Upper lobe of left lung (tissue), 4 donors: ENCODE data around the gene SGCD.

Source experiments
- CTCF ChIP-seq, 6 experiments: fragments of 450-650 bp in 4 of 6; fragments of 200-600 bp in 2 of 6; sonication (generic) in 2 of 6; IDR thresholded peaks; one replicate each; pipeline ENCODE4 v1.5.1; 2016 to 2019; ENCODE audit warnings: antibody characterized with exemption in 6 of 6
- EP300 ChIP-seq, 4 donors: sonication (generic); formaldehyde crosslinking; IDR thresholded peaks; one replicate each; pipeline ENCODE4 v1.5.1; 2017; ENCODE audit warnings: antibody characterized with exemption in 4 of 4, control low read depth in 2 of 4
- POLR2A ChIP-seq, 4 donors: fragments of 450-650 bp; IDR thresholded peaks; one replicate each; pipeline ENCODE4 v1.5.1; 2016 to 2017; ENCODE audit warnings: antibody characterized with exemption in 4 of 4, mild to moderate bottlenecking in 2 of 4
- POLR2AphosphoS5 ChIP-seq, 2 donors: sonication (generic); formaldehyde crosslinking; IDR thresholded peaks; one replicate each; pipeline ENCODE4 v1.5.1; 2017; ENCODE audit warnings: antibody characterized with exemption in 2 of 2

- TF ChIP-seq EP300 (IDR thresholded peaks at IDR 0.05), result no peak
- no peak for TF ChIP-seq CTCF (IDR thresholded peaks at IDR 0.05)
- TF ChIP-seq POLR2A (IDR thresholded peaks at IDR 0.05), result no peak
- no peak for TF ChIP-seq POLR2AphosphoS5 (IDR thresholded peaks at IDR 0.05)
These were observed 155.9 kb downstream of the SGCD start for GRCh38 chr5:156482818-156483217.
